DMS79 (cell line): ENCODE data around the gene POU2F1.

ENCODE experiments used
- DNase-seq: peaks from one replicate; lab custom pipeline; 2025; lab: John Stamatoyannopoulos, UW

The POU2F1 gene

GRCh38 chr1:167220537-167221125 lies at the start of gene POU2F1:
Gene POU2F1, plus strand, starts transcription at chr1:167220886. Its CDS starts 12 bp downstream, at chr1:167220898.
- peak; percentile 93 for DNase-seq

DNA sequence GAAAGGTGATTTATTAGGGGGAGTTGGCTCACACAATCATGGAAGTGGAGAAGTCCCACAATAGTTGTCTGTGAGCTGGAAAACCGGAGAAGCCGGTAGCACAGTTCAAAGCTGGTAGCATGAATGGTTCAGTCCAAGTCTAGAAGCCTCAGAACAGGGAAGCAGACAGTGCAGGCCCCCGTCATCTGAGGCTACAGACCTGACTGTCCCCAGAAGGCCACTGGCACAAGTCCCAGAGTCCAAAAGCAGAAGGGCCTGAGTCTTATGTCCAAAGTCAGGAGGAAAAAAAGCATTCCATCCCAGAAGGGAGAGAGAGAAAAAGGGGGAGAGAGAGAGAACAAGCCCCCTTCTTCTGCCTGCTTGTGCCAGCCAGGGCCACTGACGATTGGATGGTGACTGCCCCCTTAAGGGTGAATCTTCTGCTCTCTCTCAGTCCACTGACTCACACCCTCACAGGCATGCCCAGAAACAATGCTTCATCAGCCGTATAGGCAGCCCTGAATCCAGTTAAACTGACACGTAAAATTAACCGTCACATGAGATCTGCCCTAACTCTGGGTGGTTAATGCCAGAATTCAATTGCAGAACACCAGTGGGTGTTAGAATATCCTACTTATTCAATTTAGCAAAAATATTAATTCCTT lies 49.3 kb upstream of the POU2F1 start:
- no peak for DNase-seq

GRCh38 chr1:167173516-167174184 lies 47.0 kb upstream of the POU2F1 start:
- no peak for DNase-seq

- DNase-seq: no peak
Measured at GRCh38 chr1:167175901-167176300, 44.8 kb upstream of the POU2F1 start.

DNA sequence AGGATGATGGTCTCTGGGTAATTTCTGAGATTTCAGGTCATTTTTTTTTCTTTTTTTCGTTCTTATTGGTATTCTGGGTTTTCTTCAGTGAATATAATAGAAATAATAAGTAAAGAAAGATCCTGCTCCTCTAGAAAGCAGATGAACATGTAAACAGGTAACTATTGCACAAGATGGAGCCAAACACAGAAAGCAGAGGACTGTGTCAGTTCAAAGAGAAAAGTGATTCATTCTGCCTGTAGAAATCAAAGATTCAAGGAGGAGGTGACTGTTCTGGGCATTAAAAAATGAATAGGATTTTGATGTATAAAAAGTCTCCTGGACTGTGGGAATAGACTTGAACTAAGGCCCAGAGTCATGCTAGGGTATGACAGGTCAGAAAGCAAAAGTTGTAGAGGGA lies 41.9 kb upstream of the POU2F1 start:
- no peak for DNase-seq

DNA sequence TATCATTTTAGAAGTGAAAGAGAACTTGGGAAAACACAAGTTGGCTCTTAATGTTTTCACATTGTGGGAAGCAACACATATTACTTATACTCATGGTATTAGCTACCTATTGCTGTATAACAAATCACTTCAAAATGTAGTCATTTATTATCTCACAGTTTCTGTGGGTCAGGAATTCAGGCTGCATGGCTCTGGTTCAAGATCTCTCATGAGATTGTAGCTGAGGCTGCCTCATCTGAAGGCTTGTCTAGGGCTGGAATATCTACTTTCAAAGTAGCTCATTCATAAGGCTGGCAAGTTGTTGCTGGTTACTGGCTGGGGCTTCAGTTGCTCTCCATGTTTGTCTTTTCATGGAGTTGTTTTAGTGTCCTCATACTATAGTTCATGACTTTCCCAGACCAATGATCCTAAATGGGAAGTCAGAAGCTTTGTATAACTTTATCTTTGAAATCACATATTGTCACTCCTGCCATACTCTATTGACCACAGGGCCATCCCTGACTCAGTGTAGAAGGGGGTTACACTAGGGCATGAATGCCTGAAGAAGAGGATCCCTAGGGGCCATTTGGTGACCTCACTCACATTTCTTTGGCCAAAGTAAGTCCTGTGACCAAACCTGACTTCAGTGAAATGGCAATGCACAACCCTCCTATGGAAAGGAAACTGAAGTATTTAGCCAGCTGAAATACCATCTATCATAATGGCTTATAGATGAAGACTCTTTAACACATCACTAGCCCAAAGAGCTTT lies 37.9 kb upstream of the POU2F1 start:
- DNase-seq: no peak

- DNase-seq: no peak
Measured at GRCh38 chr1:167184081-167184480, 36.6 kb upstream of the POU2F1 start.

DNA sequence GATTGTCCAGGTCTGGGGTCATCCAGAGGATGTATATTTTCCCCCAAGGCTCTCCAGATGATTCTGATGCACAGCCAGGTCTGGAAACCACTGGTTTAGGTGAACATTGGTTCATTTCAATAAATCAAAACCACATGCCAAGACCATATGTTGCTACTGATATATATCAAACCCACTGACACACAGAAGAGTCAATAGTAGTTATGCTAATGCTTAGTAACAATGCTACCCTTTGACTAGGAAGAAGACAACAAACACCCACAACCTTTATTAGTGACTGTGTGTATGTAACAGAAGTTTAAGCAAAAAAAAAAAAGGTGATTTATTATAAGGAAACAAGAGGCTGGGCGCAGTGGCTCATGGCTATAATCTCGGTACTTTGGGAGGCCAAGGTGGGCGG lies 35.6 kb upstream of the POU2F1 start:
- DNase-seq: no peak

- no peak for DNase-seq
Measured at GRCh38 chr1:167185974-167186657, 34.6 kb upstream of the POU2F1 start.

GRCh38 chr1:167186771-167187170 lies 33.9 kb upstream of the POU2F1 start:
- no peak for DNase-seq

DNA sequence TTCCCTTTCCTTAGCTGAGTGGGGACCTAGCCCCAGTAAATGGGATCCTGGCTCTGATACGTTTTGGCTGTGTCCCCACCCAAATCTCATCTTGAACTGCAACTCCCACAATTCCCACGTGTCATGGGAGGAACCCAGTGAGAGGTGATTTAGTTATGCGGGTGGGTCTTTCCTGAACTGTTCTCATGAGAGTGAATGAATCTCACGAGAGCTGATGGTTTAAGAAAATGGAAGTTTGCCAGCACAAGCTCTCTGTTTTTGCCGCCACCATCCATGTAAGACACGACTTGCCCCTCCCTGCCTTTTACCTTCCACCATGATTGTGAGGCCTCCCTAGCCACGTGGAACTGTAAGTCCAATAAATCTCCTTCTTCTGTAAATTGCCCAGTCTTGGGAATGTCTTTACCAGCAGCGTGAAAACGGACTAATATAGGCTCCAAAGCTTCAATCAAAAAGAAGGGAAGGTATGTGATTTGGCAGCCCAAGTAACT lies 29.9 kb upstream of the POU2F1 start:
- DNase-seq: no peak

DNA sequence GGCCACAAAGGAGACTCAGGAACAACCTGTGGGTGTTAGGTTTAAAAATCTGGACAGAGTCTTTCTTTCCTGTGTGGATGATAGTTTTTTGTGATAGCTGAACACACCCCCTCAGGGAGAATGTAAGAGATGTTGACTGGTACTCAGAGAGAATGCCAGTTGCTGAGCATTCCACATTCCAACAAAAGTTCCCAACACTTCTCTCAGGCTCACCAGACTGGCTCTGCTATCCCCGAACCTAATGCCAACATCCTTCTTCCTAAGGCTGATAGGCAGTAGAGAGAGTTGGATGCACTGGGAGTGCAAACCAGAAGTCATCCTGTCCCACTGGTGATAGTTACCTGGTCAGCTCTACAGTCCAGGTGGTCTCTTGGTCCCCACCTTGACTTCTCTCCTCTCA lies 28.7 kb upstream of the POU2F1 start:
- DNase-seq: no peak

GRCh38 chr1:167194182-167194581 lies 26.5 kb upstream of the POU2F1 start:
- no peak for DNase-seq

DNA sequence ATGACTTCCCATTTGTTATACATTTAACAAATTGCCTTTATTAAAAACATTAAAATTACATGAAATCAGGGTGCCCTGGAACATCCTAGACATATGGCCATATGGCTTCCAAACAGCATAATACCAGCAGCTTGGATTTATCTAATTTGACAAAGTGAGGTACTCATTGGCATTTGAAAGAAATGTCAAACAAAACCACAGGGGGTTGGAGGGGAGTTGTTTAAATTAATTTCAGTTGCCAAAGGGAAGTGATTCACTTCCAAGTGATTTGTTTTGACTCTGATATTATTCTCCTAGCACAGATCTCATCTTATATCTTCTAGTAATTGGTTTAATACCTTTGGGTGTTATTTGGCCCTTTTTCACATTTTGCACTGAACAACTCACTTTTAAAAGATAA lies 24.5 kb upstream of the POU2F1 start:
- no peak for DNase-seq

DNA sequence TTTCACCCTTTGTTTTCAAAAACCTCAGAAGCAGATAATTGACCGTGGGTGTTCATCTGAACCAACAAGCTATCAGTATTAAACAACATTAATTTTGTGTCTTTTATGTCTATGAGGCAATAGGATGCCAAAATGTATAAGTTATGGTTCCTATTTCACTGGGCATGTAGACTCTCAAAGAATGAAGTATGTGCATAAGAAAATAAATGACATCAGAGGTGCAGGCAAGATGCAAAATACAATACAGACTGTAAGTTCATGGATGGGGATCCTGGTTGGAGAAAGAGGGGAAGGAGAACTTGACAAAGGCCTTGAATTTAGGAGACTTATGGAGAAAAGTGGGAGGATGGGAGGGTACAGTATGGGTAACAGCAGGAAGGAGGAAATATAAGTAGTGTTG lies 23.4 kb upstream of the POU2F1 start:
- DNase-seq: no peak

GRCh38 chr1:167197692-167198091 lies 23.0 kb upstream of the POU2F1 start:
- DNase-seq: no peak

GRCh38 chr1:167198518-167199133 lies 22.1 kb upstream of the POU2F1 start:
- DNase-seq: no peak

DNA sequence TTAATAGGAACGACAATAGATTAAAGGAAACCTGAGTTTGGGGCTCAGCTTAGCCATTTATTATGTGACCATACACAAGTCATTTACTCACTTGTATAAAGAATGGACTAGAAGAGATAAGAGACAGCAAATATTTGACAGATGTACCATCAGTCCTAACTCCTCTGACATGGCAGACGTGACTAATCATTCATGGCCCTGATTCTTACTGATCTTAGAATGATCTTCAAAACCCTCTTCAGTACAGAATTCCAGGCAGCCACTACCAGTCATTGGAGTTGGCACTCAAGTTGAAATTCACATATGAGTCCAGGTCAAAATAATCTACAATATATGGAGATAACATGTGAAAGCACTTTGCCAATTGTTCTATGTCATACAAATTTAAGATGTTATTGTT lies 21.0 kb upstream of the POU2F1 start:
- DNase-seq: no peak

DNA sequence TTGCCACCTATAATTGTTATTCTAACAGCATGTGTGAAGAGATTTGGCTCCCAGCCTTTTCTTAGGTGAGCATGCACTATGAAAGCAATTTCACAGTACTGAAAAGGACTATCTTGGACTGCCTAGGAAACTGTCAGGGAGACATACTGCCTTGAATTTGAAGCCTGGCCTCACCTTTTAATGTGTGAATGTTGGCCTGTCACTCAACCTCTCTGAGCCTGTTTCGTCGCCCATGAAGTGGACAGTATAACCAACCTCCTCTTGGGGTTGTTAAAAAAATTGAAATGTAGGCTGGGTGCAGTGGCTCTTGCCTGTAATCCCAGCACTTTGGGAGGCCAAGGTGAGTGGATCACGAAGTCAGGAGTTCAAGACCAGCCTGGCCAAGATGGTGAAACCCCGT lies 20.4 kb upstream of the POU2F1 start:
- DNase-seq: no peak

DNA sequence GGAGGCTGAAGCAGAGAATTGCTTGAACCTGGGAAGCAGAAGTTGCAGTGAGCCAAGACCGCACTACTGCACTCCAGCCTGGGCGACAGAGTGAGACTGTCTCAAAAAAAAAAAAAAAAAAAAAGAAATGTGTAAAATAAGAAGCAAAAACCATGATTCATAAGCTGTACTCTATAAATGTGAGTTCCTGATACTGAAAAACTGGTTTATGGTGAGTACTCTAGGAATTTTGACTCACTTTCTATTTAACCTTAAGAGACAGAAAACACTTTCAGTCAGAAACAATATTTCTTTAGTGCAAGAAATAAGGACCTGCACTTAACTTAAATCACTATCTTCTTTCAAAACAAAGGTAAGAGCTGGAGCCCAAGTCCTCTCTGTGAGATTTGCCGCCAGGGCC lies 19.9 kb upstream of the POU2F1 start:
- no peak for DNase-seq

DNA sequence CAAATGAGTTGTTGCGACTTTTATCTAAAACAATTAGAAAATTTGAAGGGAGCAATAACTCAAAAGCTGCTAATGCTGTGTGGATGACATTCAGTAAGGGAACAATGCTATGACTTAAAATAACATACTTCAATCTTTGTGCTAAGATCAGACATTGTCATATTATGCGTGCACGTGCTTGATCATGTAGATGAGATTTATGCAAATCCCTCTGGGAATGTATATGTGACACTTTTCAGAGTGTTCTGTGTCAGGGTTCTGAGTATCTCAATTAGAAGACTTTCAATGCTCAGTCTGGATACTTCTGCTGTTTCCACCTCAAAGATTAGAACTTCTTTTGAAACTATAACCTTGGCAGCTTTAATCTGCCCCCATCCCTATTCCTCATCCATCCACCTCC lies 18.6 kb upstream of the POU2F1 start:
- no peak for DNase-seq
